HFF-Myc (cell line): ENCODE measurements around the gene SPTBN2.

Source experiments
- DNase-seq: peaks from one replicate; pipeline ENCODE4 v3.0.0-alpha.2; 2011; ENCODE audit warnings: low read depth; ENCODE audit errors: extremely low read depth
- H3K4me3 ChIP-seq: replicated peaks from 2 replicates; pipeline ENCODE4 v1.5.1; 2011; ENCODE audit warnings: low read depth, mild to moderate bottlenecking, control low read depth, low read length
- TF ChIP-seq, protein P1 (sequence below): IDR thresholded peaks from 2 replicates; pipeline ENCODE4 v1.5.1; 2012; ENCODE audit warnings: mild to moderate bottlenecking, low read depth, low read length, control low read depth; ENCODE audit errors: missing control alignments

The SPTBN2 gene

DNA sequence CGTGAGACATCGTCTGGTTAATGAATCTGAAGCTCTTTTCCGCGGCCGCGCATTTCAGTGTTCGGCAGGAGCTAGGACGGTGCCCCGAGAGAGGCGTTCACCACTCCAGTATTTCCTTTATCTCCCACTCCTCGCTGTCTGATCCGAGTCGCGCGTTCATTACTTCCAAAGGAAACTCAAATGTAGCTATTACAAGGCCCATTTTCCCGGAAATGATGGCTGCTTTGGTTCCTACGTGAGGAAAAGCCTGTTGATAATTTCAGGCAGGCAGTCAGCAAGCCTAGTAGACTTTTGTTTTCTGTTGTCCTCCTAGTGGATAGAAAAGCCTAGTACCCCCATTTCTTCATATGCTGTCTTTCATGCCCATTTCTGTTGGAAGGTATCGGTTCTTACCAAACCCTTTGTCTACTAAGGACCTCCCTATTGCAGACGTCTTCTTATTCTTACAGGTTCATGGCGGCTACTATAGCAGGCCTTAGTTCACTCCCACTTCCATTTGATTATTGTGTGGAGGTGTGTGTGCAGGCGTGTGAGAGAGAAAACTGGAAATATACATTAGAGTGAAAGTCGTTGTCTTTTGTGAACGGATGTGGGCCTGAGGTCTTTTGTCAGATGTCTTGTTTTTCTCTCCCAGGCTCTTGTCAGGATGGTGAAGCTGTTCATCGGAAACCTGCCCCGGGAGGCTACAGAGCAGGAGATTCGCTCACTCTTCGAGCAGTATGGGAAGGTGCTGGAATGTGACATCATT lies 89.8 kb downstream of the SPTBN2 start:
- TF ChIP-seq, protein P1, sequence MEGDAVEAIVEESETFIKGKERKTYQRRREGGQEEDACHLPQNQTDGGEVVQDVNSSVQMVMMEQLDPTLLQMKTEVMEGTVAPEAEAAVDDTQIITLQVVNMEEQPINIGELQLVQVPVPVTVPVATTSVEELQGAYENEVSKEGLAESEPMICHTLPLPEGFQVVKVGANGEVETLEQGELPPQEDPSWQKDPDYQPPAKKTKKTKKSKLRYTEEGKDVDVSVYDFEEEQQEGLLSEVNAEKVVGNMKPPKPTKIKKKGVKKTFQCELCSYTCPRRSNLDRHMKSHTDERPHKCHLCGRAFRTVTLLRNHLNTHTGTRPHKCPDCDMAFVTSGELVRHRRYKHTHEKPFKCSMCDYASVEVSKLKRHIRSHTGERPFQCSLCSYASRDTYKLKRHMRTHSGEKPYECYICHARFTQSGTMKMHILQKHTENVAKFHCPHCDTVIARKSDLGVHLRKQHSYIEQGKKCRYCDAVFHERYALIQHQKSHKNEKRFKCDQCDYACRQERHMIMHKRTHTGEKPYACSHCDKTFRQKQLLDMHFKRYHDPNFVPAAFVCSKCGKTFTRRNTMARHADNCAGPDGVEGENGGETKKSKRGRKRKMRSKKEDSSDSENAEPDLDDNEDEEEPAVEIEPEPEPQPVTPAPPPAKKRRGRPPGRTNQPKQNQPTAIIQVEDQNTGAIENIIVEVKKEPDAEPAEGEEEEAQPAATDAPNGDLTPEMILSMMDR: no peak
- peak overlapping the region; percentile 95 for H3K4me3 ChIP-seq
- DNase-seq: no peak

DNA sequence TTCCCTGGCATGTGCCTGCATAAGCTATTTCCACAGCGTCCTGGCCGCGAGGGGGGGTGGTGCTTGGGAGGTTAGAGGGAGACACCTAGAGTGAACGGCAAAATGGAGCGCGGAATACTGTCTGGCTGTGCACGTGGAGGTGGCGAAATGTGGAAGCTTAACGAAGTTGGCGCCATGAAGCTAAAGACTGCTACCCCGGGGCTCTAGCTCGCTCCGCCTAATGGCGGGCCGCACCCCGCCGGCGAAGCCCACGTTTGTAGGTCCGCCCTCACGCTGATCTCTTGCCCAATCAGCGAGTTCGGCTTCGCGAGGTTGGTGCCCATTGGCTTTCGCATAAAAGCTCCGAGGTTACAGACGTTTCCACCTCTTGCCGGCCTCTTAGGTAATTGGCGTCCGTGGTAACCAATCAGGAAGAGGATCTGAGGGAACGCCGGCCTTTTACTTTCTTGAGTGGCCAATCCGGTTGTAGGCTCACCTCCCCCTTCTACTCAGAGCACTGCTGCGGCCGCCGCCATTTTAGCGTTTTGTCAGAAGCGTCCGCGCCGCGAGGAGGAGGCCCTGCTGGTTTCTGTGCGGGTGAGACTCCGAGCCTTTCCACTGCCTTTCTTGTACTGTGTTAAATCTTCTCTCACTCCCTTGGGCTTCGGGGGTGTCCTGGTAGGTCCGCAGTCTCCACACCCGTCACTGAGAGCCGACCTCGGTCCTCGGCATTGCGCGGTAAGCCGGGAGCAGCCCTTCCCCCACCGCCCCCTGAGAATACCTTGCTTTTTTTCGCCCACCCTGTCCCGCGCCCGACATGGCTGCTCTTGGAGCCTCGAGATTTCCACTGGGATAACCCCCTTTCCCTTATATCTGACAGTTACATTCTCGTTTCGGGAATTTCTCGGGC lies 90.6 kb downstream of the SPTBN2 start, which contains the start of gene RBM4:
TSS of gene RBM4 (plus strand) at position 527 of the 889 bp plus-strand sequence. CDS start 1,009 bp downstream, outside the sequence.
- H3K4me3 ChIP-seq: peak within 1 kb of the TSS; percentile 95
- TF ChIP-seq, protein P1: no peak
- peak; percentile 100 for DNase-seq

GRCh38 chr11:66637557-66638176 lies 91.3 kb downstream of the SPTBN2 start:
- TF ChIP-seq, protein P1: peak; percentile 2
- peak; percentile 15 for DNase-seq
- peak overlapping the region; percentile 95 for H3K4me3 ChIP-seq

DNA sequence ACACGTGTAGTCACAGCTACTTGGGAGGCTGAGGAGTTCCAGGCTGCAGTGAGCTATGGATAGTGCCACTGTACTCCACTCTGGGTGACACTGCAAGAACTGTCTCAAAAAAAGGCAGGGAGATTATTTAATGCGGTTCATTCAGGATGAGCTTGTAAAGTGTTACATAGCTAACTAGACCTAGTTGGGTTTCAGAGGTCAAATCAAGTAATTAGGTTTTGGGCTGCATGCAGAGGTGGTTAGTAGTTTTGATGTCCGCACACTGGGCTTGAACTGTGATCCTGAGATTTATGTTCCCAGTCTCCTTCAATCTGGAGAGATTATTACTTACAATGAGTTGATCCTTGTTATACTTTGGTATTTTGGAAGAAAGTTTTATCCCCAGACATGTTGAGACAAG lies 92.6 kb downstream of the SPTBN2 start:
- DNase-seq: no peak
- TF ChIP-seq, protein P1: no peak

More for the DNA sequence above, 92.6 kb downstream of the SPTBN2 start:
- no peak overlapping the region for H3K4me3 ChIP-seq
